Measurements from ENCODE around the gene ELP2. TPM values are rescaled to one million over a fixed set of nuclear protein-coding genes. Genes with fewer than 3 reads are reported as not detected.

The ELP2 gene
- total and polyA plus RNA-seq, 9 of the 15 experiments (the other 6 are each of a cell fraction or from before 2014, with no cell fraction given) = 76.8 to 192 (median 140) TPM

DNA sequence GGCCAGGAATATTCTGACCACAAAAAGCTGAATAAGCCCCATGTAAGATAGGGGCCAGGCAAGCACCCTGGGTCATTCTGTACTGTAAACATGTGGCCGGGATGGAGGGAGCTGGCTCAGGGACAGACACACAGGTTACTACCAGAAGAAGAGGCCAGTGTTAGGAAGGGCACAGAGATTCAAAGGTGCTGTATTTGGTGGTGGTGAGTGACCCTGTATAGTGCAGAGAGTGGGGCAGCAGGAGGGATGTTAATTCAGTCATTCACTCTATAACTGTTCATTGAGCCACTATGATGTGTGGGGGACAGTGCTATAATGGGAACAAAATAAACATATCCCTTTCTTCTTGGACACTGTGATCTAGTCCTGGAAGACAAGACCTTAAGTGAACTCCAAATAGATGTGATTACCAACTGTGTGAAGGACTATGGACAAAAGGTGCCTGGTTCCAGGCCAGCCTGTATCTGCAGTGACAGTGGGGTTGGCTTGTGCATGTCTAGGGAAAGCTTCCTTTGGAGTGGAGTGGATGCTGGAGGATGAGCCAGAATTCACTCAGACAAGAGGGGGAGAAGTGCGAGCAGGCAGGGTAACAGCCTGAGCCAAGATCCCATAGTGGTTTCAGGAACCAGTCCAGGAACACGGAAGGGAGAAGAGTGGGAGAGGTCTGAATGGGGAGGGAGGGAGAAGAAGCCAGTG, 65.9 kb downstream of the ELP2 start:
- FAIRE-seq (no peak), ATAC-seq (peak; percentile 6; the same call in 2 of the 3 replicates), DNase-seq (ENCODE audit: extremely low read depth in 1 of 4, low spot score in 3 of 4) (no peak)
- H3K9me3 ChIP-seq (replicated peaks; ENCODE audit: control insufficient read depth, insufficient read depth, low read depth, low read length) = no peaks in the 10 kb centered on the region
- WGBS (ENCODE audit: insufficient coverage, low coverage, missing lambda C conversion rate) = 63% methylated on average over 3 of the region's 3 CpGs
- peaks cover 9% of the 10 kb centered on the region for H3K36me3 ChIP-seq (ENCODE audit: control insufficient read depth, insufficient read depth, low read length)
- intact Hi-C loops (cut with micrococcal nuclease) = no loop called here
- no peak overlapping the region for H3K9ac ChIP-seq (ENCODE audit: insufficient read depth in 1 of 2, low read depth in 2 of 2, low read length in 2 of 2)
- no peak overlapping the region for H3K4me2 ChIP-seq (ENCODE audit: insufficient read depth, low read length)
- H3K27me3 ChIP-seq (ENCODE audit: control insufficient read depth in 2 of 2, insufficient read depth in 2 of 2, low read length in 2 of 2) = no peaks in the 10 kb centered on the region
- BruUV-seq (replicated peaks) = no TSS peak
- ChIA-PET POLR2A (interaction anchor here (0.9 to 1.5 kb wide), 3 partner anchors 16 to 36 kb away, joined by 3 to 5 read pairs (median 5); no protein-coding TSS in a partner anchor), CTCF (ENCODE audit: low intra/inter-chr PET ratio) (no interaction called here)
- H3K79me2 ChIP-seq (ENCODE audit: control insufficient read depth, insufficient read depth, low read length) = no peaks in the 10 kb centered on the region
- no peak overlapping the region for H3K4me3 ChIP-seq
- peaks cover 12% of the 10 kb centered on the region; the same call in 1 of the 2 replicates for H4K20me1 ChIP-seq (replicated peaks; ENCODE audit: control insufficient read depth, insufficient read depth, low read length)
- no peak overlapping the region for H3K27ac ChIP-seq (ENCODE audit: extremely low read depth, low read depth, low read length)
- TF ChIP-seq COPS2 (conservative IDR thresholded peaks at IDR 0.05) (no peak), POLR2A (conservative IDR thresholded peaks at IDR 0.05) (0 out of 2 replicates have a peak, but pooled peaks have one; percentile 18), ELF1 (tag; IDR thresholded peaks at IDR 0.05) (no peak), SIN3B (IDR thresholded peaks at IDR 0.05; ENCODE audit: low read depth) (no peak), ARID1B (IDR thresholded peaks at IDR 0.05) (no peak), SETDB1 (IDR thresholded peaks at IDR 0.05; ENCODE audit: low read length) (no peak), CHCHD3 (CRISPR knock-in tag; IDR thresholded peaks at IDR 0.05) (no peak), FOSL1 (tag; conservative IDR thresholded peaks at IDR 0.05) (no peak), DMBX1 (CRISPR knock-in tag; IDR thresholded peaks at IDR 0.05; ENCODE audit: borderline replicate concordance) (no peak), ZNF445 (CRISPR knock-in tag; IDR thresholded peaks at IDR 0.05; ENCODE audit: low read depth) (no peak), SMARCA5 (IDR thresholded peaks at IDR 0.05) (no peak)
- TF ChIP-seq, protein P1, sequence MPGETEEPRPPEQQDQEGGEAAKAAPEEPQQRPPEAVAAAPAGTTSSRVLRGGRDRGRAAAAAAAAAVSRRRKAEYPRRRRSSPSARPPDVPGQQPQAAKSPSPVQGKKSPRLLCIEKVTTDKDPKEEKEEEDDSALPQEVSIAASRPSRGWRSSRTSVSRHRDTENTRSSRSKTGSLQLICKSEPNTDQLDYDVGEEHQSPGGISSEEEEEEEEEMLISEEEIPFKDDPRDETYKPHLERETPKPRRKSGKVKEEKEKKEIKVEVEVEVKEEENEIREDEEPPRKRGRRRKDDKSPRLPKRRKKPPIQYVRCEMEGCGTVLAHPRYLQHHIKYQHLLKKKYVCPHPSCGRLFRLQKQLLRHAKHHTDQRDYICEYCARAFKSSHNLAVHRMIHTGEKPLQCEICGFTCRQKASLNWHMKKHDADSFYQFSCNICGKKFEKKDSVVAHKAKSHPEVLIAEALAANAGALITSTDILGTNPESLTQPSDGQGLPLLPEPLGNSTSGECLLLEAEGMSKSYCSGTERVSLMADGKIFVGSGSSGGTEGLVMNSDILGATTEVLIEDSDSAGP (CRISPR knock-in tag; IDR thresholded peaks at IDR 0.05) = no peak
- TF ChIP-seq, protein P2, sequence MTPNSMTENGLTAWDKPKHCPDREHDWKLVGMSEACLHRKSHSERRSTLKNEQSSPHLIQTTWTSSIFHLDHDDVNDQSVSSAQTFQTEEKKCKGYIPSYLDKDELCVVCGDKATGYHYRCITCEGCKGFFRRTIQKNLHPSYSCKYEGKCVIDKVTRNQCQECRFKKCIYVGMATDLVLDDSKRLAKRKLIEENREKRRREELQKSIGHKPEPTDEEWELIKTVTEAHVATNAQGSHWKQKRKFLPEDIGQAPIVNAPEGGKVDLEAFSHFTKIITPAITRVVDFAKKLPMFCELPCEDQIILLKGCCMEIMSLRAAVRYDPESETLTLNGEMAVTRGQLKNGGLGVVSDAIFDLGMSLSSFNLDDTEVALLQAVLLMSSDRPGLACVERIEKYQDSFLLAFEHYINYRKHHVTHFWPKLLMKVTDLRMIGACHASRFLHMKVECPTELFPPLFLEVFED (CRISPR knock-in tag; conservative IDR thresholded peaks at IDR 0.05) = 0 out of 2 replicates have a peak, but pooled peaks have one; percentile 21
- H3K4me1 ChIP-seq (replicated peaks in 1 of 2; ENCODE audit: control insufficient read depth in 2 of 2, insufficient read depth in 2 of 2, low read length in 2 of 2) = peaks cover 12 to 13% of the 10 kb centered on the region in 2 experiments; a peak in 4 of 5 replicates
- H3K9me1 ChIP-seq (ENCODE audit: control insufficient read depth, insufficient read depth, low read length) = peaks cover 4% of the 10 kb centered on the region
- no peak overlapping the region for H2AFZ ChIP-seq (ENCODE audit: low read depth, low read length)
- in situ Hi-C loops (cut with MboI) = no loop called here

Measured in K562 (cell line).